ENCODE results near the gene PRKACG.

PRKACG gene

DNA sequence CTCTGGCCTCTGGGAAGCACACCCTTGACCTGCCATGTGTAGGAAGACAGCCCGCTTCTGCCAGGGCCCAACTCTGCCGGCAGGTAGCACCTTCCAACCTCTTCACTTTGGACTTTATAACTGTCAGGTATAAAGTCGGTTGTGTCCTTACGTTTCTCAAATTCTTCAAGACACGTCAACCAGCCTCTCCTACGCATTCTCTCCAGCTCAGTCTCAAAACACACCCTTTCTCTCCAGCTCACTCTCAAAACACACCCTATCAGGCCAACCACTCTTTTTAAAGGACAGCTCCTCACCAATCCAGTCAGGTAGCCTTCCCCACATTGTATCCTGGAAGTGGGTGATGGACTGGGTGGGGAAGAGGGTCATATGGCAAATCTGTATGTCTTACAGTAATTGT lies 35.2 kb upstream of the PRKACG start:
- Histone ChIP-seq H3K36me3 (ENCODE audit: control insufficient read depth, low read length) (peaks cover 13% of the 10 kb centered on the region; the same call in 1 of the 2 replicates), H3K9me3 (ENCODE audit: control insufficient read depth, insufficient read depth, low read length) (no peaks in the 10 kb centered on the region)

DNA sequence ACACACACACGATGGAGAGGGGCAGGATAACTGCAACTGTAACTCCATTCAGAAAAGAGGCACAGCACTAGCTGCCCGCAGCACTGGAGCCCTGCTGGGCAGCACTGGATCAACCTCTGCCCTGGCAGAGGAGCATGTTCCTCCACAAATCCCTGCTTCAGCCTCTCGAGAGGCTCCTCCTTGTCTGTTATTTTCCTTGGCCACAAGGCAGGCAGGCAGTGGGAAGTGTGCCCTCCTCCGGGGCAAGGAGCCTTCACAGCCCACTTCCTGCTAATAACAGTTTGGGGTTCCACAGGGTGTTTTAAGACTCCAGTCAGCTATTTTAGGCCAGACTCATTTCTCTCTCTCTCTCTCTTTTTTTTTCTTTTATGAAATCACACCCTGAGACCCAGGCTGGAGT lies 33.5 kb upstream of the PRKACG start:
- peaks cover 26% of the 10 kb centered on the region for H3K79me2 ChIP-seq (ENCODE audit: control insufficient read depth, low read length)
- no peak overlapping the region for H3K4me2 ChIP-seq (ENCODE audit: low read length)
- 0 out of 2 replicates have a peak, but pooled peaks cover 3% of the 10 kb centered on the region for H3K4me1 ChIP-seq (ENCODE audit: control insufficient read depth, low read length)
- H3K27ac ChIP-seq (ENCODE audit: low read depth, low read length) = no peak overlapping the region
- peaks cover 10% of the 10 kb centered on the region; the same call in 1 of the 2 replicates for H3K36me3 ChIP-seq (ENCODE audit: control insufficient read depth, low read length)
- H3F3A ChIP-seq (ENCODE audit: control insufficient read depth, insufficient read depth) = no peaks in the 10 kb centered on the region
- no peaks in the 10 kb centered on the region for H3K9me3 ChIP-seq (ENCODE audit: control insufficient read depth, insufficient read depth, low read length)
- H4K20me1 ChIP-seq (ENCODE audit: control insufficient read depth, insufficient read depth, low read depth, low read length) = no peaks in the 10 kb centered on the region
- H3K9me2 ChIP-seq (replicated peaks; ENCODE audit: control insufficient read depth, low read length) = no peaks in the 10 kb centered on the region
- no peak overlapping the region for H3K4me3 ChIP-seq (ENCODE audit: low read length)
- no peaks in the 10 kb centered on the region for H3K27me3 ChIP-seq (ENCODE audit: control insufficient read depth, low read length)
- TF ChIP-seq, protein P1, sequence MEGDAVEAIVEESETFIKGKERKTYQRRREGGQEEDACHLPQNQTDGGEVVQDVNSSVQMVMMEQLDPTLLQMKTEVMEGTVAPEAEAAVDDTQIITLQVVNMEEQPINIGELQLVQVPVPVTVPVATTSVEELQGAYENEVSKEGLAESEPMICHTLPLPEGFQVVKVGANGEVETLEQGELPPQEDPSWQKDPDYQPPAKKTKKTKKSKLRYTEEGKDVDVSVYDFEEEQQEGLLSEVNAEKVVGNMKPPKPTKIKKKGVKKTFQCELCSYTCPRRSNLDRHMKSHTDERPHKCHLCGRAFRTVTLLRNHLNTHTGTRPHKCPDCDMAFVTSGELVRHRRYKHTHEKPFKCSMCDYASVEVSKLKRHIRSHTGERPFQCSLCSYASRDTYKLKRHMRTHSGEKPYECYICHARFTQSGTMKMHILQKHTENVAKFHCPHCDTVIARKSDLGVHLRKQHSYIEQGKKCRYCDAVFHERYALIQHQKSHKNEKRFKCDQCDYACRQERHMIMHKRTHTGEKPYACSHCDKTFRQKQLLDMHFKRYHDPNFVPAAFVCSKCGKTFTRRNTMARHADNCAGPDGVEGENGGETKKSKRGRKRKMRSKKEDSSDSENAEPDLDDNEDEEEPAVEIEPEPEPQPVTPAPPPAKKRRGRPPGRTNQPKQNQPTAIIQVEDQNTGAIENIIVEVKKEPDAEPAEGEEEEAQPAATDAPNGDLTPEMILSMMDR (IDR thresholded peaks at IDR 0.05; ENCODE audit: low read depth, low read length, poor library complexity, severe bottlenecking) = no peak
- TF ChIP-seq EZH2phosphoT487 (IDR thresholded peaks at IDR 0.05; ENCODE audit: borderline replicate concordance, low read length) = no peak

More for the DNA sequence above, 35.2 kb upstream of the PRKACG start:
- Histone ChIP-seq H3K27me3 (ENCODE audit: control insufficient read depth, low read length) (no peaks in the 10 kb centered on the region), H3K4me1 (ENCODE audit: control insufficient read depth, low read length) (0 out of 2 replicates have a peak, but pooled peaks cover 3% of the 10 kb centered on the region), H4K20me1 (ENCODE audit: control insufficient read depth, insufficient read depth, low read depth, low read length) (no peaks in the 10 kb centered on the region), H3K9me2 (replicated peaks; ENCODE audit: control insufficient read depth, low read length) (no peaks in the 10 kb centered on the region), H3K4me2 (ENCODE audit: low read length) (no peak overlapping the region), H3K79me2 (ENCODE audit: control insufficient read depth, low read length) (peaks cover 10% of the 10 kb centered on the region), H3F3A (ENCODE audit: control insufficient read depth, insufficient read depth) (no peaks in the 10 kb centered on the region), H3K27ac (ENCODE audit: low read depth, low read length) (no peak overlapping the region), H3K4me3 (ENCODE audit: low read length) (no peak overlapping the region)
- TF ChIP-seq EZH2phosphoT487 (IDR thresholded peaks at IDR 0.05; ENCODE audit: borderline replicate concordance, low read length) = no peak
- TF ChIP-seq, protein P1 (IDR thresholded peaks at IDR 0.05; ENCODE audit: low read depth, low read length, poor library complexity, severe bottlenecking) = no peak

DNA sequence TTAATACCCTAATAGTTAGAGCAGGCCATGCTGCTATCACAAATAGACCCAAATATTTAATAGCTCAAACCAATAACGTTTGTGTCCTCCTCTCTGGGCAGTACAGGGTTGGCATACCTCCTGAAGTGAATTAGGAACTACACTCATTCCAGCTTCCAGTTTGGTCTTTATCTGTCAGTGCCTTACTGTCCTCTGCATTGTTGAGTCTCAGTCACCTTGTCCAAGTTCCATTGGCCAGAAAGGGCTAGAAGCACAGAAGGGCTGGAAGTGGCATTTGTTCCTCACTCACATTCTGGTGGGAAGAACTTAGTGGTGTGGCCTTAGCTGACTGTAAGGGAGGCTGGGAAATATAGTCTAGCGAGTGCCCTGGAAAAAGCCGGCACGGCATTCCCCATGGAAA lies 32.8 kb upstream of the PRKACG start:
- TF ChIP-seq, protein P1 (IDR thresholded peaks at IDR 0.05; ENCODE audit: low read depth, low read length, poor library complexity, severe bottlenecking) = no peak
- no peak for TF ChIP-seq EZH2phosphoT487 (IDR thresholded peaks at IDR 0.05; ENCODE audit: borderline replicate concordance, low read length)
- Histone ChIP-seq H3K9me2 (replicated peaks; ENCODE audit: control insufficient read depth, low read length) (no peaks in the 10 kb centered on the region), H3K36me3 (ENCODE audit: control insufficient read depth, low read length) (peaks cover 10% of the 10 kb centered on the region; the same call in 1 of the 2 replicates), H3K27me3 (ENCODE audit: control insufficient read depth, low read length) (no peaks in the 10 kb centered on the region), H3K79me2 (ENCODE audit: control insufficient read depth, low read length) (peaks cover 33% of the 10 kb centered on the region), H3K27ac (ENCODE audit: low read depth, low read length) (no peak overlapping the region), H3K4me1 (ENCODE audit: control insufficient read depth, low read length) (0 out of 2 replicates have a peak, but pooled peaks cover 3% of the 10 kb centered on the region), H3K4me3 (ENCODE audit: low read length) (no peak overlapping the region), H3K4me2 (ENCODE audit: low read length) (no peak overlapping the region), H4K20me1 (ENCODE audit: control insufficient read depth, insufficient read depth, low read depth, low read length) (no peaks in the 10 kb centered on the region), H3K9me3 (ENCODE audit: control insufficient read depth, insufficient read depth, low read length) (no peaks in the 10 kb centered on the region), H3F3A (ENCODE audit: control insufficient read depth, insufficient read depth) (no peaks in the 10 kb centered on the region)

Data from DOHH2 (cell line).